Adipose tissue (tissue), 3 donors: ENCODE data around the gene UBASH3B. TPM values are rescaled to one million over a fixed set of nuclear protein-coding genes. Genes with fewer than 3 reads are reported as not detected.
"Not testable (repeated sequence)": the region's sequence is repeated elsewhere in the genome, so short reads cannot be mapped to it uniquely, and the experiment has no call there.

ENCODE experiments used
- H3K27ac ChIP-seq: one replicate; pipeline ENCODE4 v1.5.1; 2013; ENCODE audit warnings: low read depth, low read length
- WGBS, 3 donors: extraction: QIAGEN DNeasy Blood & Tissue Kit; methylation state at CpG; one replicate each; pipeline ENCODE4 v1.1.7; 2013; 5-methylcytosine and 5-hydroxymethylcytosine counted together
- polyA plus RNA-seq, 3 donors: library from polyadenylated mRNA; stranded (reverse); fragments of 200-250 nt; gene quantifications; one replicate each; pipeline ENCODE4 v1.2.3, GENCODE V29; 2013
- donor health status: healthy with polysubstance abuse.
- donor health status: Bipolar disorder and iron deficiency.
- donor health status: healthy.

Gene UBASH3B
- polyA plus RNA-seq, 3 donors = 1.3 to 14.7 (median 2.4) TPM

DNA sequence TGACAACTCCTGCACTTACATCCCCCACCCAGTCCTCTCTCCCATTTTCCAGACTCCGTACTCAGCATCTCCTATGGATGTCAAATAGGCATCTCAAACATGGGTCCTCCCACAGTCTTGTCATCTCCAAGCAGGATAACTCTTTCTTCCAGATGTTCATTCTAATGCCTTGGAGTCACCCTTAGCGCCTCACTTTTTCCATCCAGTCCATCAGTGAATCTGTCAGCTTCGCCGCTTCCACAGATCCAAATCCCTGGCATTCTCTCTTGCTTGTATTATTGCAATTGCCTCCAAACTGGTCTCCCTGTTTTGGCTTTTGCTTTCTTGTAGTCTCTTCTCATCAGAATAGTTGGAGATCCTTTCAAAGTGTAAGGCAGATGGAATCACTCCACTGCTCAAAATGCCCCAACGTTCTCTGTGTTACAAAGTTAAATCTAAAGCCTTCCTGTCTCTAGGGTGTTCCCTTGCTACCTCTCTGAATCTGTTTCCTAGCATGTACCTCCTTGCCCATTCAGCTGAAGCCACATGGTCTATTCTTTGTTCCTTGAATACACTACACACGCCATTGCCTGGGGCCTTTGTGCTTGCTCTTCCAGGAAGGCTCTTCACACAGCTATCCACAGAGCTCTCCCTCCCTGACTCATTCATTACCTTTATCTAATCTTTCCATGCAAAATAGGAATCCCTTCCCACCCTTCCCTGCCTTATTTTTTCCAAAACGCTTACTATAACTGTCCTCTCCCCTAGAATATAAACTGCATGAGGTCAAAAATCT is 64.8 kb downstream of the UBASH3B start:
- no peak overlapping the region for H3K27ac ChIP-seq
- 78 to 93% (median 91%) methylated on average over 7 of the region's 7 CpGs for WGBS, 3 donors

DNA sequence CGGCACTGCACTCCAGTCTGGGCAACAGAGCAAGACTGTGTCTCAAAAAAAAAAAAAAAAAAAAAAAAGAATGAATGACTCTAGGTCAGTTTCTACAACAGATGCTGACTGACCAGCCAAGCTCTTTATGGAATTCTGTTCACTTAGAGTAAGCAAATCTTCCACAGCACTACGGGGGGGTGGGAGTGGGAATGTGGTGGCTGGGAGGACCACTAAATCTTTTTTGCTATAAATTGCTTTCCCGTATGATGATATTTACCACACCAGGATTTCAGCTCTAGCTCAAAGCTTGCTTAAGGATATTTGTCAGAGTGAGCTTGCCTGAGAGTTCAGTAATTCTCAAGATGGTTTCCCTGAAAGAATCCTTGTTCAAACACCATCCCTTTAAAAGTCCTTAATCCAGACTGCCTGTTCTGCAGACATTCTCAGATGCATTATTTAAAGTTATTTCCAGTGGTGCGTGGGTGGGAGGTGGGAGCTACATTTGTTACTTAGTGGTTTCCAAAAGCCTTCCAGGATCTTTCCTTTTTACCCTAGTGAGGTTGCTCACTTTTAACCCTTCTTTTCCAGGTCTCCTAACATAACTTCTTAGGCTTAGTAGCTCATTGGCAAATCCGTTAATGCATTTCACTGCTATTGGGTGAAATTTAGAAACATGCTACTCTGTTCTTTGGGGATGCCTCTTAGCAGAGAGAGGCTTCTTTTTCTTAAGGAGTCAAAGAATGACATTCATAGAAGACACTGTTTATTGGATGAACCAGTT is 65.9 kb downstream of the UBASH3B start:
- 51 to 60% (median 60%) methylated on average over 5 of the region's 5 CpGs for WGBS, 3 donors
- no peak overlapping the region for H3K27ac ChIP-seq

DNA sequence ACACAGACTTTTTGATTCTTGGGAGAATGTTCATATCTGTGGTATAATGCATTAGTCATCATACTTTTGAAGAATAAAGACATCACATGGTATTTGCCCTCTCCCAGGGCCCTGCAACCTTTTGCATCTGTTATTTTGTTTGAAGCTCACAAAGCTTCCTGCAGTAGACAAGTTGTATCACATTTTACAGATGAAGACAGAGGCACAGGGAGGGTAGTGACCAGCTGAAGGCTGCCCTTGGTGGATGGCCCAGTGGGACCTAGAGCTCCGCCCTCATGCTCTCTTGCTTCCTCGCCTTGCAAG is 66.4 kb downstream of the UBASH3B start:
- no peak overlapping the region for H3K27ac ChIP-seq
- WGBS, 3 donors = 82 to 95% (median 85%) methylated on average over 2 of the region's 2 CpGs

DNA sequence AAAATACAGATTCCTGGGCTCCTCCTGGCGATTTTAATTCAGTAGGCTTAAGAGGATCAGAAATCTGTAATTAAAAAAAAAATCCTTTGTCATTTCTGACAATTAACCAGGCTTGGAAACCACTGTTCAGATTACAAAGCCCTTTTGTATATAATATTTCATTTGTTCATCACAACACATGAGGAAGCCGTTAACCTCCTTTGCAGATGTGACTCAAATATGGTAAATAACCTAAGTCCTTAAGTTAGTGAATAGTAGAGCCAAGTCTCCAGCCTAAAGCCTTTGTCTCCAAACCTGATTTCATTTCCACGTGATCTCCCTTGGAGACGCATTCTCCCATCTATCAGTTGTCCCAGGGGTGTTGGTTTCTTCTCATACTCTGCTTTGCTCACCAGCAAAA is 67.6 kb downstream of the UBASH3B start:
- 77 to 83% (median 82%) methylated on average over 4 of the region's 4 CpGs for WGBS, 3 donors
- no peak overlapping the region for H3K27ac ChIP-seq

DNA sequence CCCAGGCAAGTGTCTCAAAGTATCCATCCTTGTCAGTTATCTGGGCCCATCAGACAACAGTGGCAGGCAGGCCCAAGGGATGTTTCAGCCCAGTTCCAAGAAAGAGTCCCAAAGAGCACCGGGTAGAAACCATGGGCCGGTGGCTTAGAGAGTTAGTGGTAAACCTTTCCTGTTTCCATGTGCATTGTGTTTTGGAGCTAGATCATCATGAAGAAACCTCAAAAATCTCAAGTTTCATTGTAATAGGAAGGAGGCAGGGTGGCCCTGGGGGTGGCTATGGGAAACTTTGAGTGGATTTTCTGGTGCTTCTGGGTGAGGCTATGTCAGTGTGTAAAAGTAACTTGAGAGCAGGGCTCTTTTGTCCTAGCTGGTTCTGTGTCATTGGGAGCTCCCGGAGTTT is 68.1 kb downstream of the UBASH3B start:
- 69 to 91% (median 70%) methylated on average over 3 of the region's 3 CpGs for WGBS, 3 donors
- no peak overlapping the region for H3K27ac ChIP-seq

DNA sequence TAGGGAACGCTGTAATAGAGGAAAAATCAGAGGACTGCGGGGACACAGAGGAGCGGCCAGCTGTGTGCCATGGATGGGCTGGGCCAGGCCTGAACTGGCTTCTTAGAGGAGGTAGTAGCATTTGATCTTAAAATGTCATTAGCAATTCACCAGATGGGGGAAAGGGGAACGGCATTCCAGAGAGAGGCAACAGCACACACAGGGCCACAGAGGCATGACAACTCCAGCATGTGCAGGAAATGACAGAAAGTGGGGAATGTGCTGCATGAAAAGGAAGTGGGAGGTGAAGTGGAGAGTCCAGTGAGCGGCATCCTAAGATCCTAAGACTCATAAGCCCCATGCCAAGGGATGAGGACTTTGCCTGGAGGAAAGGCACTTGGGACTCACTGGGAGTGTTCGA is 69.0 kb downstream of the UBASH3B start:
- WGBS, 3 donors = 71 to 72% (median 71%) methylated on average over 6 of the region's 6 CpGs
- H3K27ac ChIP-seq = no peak overlapping the region

DNA sequence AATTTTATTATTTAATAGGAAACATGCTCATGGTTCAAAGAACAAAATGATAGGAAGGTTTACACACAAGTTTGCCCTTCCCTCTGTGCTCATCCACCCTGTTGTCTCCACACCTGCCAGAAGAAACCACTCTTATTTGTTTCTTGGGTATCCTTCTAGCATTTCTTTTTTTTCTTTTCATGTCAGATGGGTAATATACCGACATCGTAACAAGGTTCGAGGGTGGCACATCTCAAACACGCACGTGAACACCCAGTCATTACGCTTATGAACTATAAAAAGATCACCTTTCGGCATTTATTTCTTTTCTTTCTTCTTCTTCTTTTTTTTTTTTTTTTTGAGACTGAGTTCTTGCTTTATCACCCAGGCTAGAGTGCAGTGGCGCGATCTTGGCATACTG is 70.5 kb downstream of the UBASH3B start:
- 94 to 99% (median 96%) methylated on average over 9 of the region's 9 CpGs for WGBS, 3 donors

DNA sequence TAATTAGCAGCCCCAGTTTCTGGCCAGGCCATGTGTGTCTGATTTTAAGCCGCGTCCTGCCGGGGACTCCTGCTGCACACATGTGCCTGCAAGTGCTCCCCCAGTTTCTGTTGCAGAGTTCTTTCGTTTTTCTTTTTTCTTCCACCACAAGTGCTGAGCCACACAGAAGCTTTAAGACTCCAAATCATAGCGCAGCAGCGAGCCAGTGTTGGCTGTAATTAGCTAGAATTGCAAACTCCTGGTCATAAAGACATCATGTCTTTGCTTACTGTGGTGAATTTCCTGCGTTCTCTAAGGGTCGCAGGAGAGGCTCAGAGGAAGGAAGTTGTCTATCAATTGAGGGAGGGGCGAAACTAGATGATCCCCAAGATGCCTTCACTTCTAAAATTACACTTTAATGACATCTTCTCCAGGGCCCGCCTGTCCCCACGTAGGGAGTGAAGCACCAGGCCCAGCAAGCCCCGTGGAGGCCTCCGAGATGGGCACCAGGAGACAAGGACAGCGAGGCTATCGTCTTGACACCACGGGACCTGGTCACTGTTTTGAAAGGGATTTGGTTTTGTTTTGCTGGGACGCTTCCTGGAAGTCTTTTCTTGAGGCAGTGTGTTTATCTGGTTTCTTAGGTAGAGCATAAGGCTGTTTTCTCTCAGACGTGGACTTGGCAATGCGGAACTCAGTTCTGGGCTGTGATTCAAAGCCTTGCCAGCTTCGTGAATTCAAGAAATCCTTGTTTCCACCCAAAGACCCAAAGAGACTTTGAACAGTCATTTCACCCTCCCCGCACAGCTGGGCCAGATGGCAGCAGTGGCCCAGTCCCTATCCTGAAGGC is 71.8 kb downstream of the UBASH3B start:
- WGBS, 3 donors = 46 to 63% (median 49%) methylated on average over 21 of the region's 21 CpGs
- no peak overlapping the region for H3K27ac ChIP-seq

More for the DNA sequence above, 70.5 kb downstream of the UBASH3B start:
- H3K27ac ChIP-seq = no peak overlapping the region

DNA sequence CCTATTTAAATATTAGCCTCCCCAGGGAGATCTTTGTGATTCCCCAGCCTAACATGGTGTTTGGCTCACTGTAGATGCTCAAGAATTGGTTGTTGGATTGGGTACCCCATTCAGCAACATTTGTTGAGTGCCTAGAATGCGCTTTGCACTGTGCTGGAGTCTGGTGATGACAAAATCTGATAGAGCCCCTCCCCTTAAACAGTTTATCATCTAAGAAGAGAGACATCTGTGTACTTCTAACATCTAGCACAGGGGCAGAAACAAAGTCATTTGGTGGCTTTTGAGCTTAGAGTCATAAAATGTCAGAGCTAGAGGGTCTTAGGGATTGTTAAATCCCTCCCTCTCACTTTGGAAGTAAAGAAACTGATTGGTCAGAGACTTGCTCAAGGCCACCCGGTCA is 73.0 kb downstream of the UBASH3B start:
- no peak overlapping the region for H3K27ac ChIP-seq

DNA sequence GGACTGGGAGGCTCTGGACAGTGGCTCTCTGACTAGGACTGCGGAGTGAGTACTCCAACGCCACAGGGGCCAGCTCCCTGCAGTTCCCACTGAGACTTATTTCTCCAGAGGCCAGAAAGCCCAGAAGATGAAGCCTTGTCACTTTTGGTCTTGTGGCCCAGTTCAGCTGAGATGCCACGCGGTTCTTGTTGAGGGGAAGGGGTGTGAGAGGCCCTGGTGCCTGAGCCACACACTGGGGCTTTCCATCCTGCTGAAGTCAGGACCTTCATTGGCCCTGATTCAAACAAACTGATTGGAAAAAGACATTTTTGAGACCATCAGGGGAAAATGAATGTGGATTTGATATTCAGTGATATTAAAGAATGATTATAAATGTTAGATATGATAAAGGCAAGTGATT is 73.6 kb downstream of the UBASH3B start:
- WGBS, 3 donors = 86 to 93% (median 88%) methylated on average over 4 of the region's 4 CpGs
- no peak overlapping the region for H3K27ac ChIP-seq

More for the DNA sequence above, 73.0 kb downstream of the UBASH3B start:
- 71 to 98% (median 77%) methylated on average over 2 of the region's 2 CpGs for WGBS, 3 donors

DNA sequence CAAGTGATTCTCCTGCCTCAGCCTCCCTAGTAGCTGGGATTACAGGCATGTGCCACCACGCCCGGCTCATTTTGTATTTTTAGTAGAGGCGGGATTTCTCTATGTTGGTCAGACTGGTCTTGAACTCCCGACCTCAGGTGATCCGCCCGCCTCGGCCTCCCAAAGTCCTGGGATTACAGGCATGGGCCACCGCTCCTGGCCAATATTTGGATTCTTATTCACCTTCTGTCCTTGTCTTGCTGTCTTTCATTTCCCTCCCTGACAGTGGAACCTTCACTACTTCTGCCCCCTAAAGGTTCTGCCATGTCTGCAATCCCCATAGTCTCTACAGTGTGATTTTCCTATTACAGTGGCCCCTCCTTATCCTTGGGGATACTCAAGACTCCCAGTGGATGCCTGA is 75.2 kb downstream of the UBASH3B start:
- not testable (repeated sequence) for H3K27ac ChIP-seq
- WGBS, 3 donors = 94 to 100% (median 96%) methylated on average over 8 of the region's 8 CpGs

DNA sequence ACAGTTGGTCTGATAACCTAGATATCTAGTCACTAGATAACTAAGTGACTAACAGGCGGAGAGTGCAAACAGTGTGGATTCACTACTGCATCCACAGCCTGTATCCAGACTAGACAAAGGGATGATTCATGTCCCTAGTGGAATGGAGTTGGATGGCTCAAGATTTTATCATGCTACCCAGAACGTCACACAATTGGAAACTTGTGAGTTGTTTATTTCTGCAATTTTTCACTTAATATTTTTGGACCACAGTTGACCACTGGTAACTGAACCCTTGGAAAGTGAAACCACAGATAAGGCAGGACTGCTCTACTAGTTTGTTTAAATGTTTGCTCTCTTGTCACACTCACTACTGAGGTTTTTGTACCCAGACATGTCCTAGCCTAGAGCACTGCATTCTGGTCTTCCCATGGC is 76.0 kb downstream of the UBASH3B start:
- WGBS, 3 donors = 69 to 86% (median 73%) methylated on average over 2 of the region's 2 CpGs
- no peak overlapping the region for H3K27ac ChIP-seq

DNA sequence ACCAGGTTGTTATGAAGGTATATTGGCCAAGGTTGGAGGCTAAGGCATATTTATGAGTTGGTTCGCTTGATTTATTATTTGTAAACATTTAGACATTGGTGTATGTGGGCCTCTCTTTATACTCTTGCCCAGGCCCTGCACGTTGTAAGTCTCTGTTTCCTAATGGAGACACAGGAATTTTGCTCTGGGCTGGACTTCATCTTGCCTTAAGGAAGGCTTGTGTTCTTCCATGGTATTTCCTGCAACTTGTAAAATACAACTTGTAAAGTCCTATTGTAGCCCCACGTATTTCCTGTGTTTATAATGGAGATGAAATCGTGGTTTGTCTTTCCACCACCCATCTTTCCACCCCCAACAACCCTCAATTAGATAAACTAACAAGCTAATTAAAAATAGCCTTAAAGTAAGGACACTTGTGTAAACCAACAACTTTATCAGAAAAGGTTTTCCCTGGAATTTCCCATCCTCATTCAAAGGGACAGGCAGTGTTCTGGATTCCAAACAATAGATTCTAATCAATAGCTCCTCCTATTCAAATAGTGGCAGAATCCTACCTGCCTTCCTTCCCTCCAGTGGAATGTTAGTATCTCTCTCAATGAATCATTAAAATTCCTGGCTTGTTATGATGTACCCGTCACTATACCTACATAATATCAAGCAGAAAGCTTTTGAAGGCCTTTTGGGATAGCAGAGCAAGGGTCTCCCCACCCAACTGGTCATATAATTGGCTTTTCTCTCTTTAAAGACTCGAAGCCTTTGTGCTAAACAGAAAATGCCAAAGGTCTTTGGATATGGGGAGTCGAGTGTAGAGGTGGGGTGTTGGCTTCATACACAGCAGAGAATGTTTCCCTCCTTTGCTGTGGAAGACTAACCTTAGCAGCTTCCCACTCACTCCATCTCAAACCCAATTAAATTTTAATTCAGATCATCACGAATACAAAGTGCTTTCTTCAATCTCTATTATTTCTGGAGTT is 77.1 kb downstream of the UBASH3B start:
- 42 to 76% (median 75%) methylated on average over 8 of the region's 8 CpGs for WGBS, 3 donors

DNA sequence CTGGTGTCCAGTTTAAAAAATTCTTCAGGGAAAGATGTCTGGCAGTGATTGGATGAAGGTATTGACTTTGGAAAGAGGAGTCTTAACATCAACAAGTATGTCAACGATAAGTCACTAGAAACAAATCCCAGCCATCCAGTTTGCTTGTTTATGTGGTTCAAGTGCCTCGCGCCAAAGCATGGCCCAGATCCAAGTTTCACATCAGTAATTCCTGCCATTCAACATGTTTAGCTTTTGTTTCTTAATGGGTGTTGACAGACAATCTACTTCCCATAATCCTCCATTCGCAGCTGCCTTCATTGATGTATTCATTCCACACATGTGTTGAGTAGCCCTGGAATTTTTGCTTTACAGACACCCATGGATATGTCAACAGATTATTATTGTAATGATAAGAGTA is 77.8 kb downstream of the UBASH3B start:
- no peak overlapping the region for H3K27ac ChIP-seq
- 51 to 66% (median 57%) methylated on average over 4 of the region's 4 CpGs for WGBS, 3 donors

More for the DNA sequence above, 77.1 kb downstream of the UBASH3B start:
- no peak overlapping the region for H3K27ac ChIP-seq

DNA sequence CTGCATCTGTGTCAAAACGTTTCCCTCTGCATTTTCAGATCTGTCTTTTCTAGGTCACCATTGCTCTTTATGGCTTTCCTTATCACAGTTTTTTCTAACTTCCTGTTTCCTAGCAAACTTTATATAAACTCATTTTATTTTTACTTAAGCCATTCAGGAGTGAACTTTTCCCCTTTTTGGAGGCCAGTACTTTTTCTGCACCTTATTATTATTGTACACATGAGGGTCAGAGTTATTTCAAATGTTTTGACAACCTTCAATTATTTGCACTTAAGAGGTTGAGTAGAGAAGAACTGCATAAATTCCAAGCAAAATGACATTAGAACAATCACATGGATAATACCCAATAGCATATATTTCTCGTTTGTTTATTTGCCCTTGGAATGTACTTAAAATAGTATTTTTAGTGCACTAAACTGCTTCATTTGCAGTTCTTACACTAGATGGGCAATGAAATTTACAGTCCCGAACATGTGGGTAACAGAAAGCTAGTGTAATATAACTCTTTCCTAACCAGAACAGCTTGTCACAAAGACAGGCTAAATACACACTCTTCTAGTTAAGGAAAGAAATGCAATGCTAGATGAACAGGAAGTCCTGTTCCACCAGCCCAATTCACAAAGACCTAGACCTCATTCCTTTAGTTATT is 79.5 kb downstream of the UBASH3B start:
- 30 to 35% (median 32%) methylated on average over 3 of the region's 3 CpGs for WGBS, 3 donors
- no peak overlapping the region for H3K27ac ChIP-seq

DNA sequence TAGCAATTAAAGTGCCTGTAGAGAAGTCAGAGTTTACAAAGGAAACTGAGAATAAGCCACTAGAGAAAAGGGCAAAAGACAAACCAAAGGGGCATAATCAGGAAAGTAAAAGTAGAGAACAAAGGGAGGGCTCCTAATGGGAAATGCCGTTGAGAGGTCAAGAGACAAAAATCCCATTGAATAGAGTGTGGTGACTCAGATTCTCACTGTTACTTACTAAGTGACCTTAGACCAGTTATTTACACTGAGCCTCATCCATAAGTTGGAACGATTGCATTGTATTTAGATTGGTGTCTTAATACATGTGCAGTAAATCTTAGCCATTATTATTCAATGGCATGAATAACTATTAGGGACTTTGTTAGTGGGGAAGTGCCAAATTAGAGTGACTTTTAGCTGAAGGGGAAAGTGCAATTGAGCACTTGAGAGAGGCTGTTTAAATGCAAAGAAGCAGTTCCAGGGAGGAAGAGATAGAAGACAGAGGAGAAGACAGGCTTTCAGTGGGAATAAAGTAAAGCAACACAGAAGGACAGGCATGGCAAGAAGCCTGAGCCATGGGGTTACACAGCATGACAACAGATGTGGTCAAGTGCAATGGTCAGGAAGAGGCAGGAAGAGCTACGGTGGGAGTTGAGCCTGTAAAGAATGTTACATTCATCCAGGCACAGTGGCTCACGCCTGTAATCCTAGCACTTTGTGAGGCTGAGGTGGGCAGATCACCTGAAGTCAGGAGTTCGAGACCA is 82.6 kb downstream of the UBASH3B start:
- no peak overlapping the region for H3K27ac ChIP-seq
- WGBS, 3 donors = 54 to 72% (median 67%) methylated on average over 5 of the region's 5 CpGs
